GM21528 (cell line): Measurements from ENCODE around the gene PSMG1.

Experiments used
- ATAC-seq: cut with Tn5 transposase; IDR thresholded peaks from one replicate; pipeline ENCODE4 v1.9.1; 2021; ENCODE audit warnings: mild to moderate bottlenecking, moderate library complexity; ENCODE audit not compliant: unreplicated experiment, low FRiP score

Gene PSMG1

DNA sequence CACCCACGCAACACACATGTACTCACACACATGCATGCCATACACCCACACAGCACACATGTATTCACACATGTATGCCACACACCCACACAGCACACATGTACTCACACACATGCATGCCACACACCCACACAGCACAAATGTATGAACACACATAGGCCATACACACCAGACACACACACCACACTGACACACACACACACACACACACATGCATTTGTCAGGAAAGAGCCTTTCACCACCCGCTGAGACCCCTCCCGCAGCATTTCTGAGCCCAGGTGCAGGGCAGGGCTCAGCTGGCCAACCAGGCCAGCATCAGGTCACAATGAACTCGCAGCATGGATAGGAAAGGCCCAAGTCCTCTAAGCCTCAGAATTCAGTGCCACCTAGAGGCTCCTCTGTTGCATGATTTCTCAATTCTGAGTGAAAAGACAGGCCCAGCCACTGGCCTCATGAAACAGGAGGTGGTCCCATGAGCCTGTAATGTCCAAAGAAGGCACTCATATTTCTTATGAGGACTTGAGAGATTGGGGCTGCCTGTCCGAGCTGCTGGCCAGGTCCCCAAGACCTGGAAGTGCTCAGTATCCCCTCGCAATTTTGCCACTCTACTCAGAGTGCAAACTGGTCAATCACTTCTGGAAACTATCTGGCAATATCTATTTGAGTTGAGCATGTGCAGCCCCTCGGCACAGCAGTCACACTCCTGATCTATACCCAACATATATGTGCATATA, 57.3 kb downstream of the PSMG1 start:
- ATAC-seq = no peak
